ENCODE results near the gene CEP192. TPM values are rescaled to one million over a fixed set of nuclear protein-coding genes. Genes with fewer than 3 reads are reported as not detected.

CEP192 gene
- total RNA-seq (44.3 and 47.3 TPM in 2 replicates), polyA plus RNA-seq (37.1 and 39.3 TPM in 2 replicates), polyA minus RNA-seq (30.5 and 34.5 TPM in 2 replicates)
- 39.0 TPM for total RNA-seq (2013)

GRCh38 chr18:12990967-12991820 is at the start of gene CEP192:
Gene CEP192 (plus strand): TSS chr18:12991362. CDS start chr18:12999425, 8,063 bp downstream.
- ChIA-PET POLR2A (interaction anchor here (1.0 to 1.4 kb wide), 3 partner anchors 43 to 579 kb away, joined by 5 to 8 read pairs (median 6); partner anchors contain the start of genes PTPN2 and SEH1L), CTCF (interaction anchor here (0.6 to 1.4 kb wide), 6 partner anchors 9 to 614 kb away, joined by 3 to 5 read pairs (median 4); partner anchors contain the start of genes AFG3L2 and SEH1L)
- peaks cover 36% of the 10 kb centered on the region for H3K4me1 Mint-ChIP-seq
- H3K79me2 ChIP-seq (ENCODE audit: control insufficient read depth, insufficient read depth, low read length), result peaks cover 50% of the 10 kb centered on the region
- H3K27ac ChIP-seq (ENCODE audit: low read length in 2 of 2), result peak within 1 kb of the TSS; percentile 67 to 88
- H2AFZ ChIP-seq (ENCODE audit: insufficient read depth, low read depth, low read length, poor library complexity, severe bottlenecking), result peak within 1 kb of the TSS; percentile 97
- under 1% methylated on average over 73 of the region's 73 CpGs for WGBS (ENCODE audit: insufficient coverage)
- H3K27me3 ChIP-seq (replicated peaks in 1 of 4; ENCODE audit: control extremely low read depth in 1 of 4, control insufficient read depth in 3 of 4, insufficient read depth in 4 of 4, low read length in 3 of 4), result no peaks in the 10 kb centered on the region
- H3K9ac ChIP-seq (ENCODE audit: low read length), result peak within 1 kb of the TSS; percentile 92
- peaks cover 36% of the 10 kb centered on the region for H4K20me1 ChIP-seq (ENCODE audit: control insufficient read depth, insufficient read depth, low read length, poor library complexity, severe bottlenecking)
- intact Hi-C loops (cut with micrococcal nuclease), result loop anchor here (1.0 to 5.0 kb wide), 9 partner anchors 43 to 735 kb away; partner anchors contain the start of genes AFG3L2, CEP76, FAM210A and RNMT
- H3K9me3 ChIP-seq (ENCODE audit: control extremely low read depth in 1 of 3, control insufficient read depth in 2 of 3, insufficient read depth in 1 of 3, low read length in 2 of 3), result no peaks in the 10 kb centered on the region
- ATAC-seq (ENCODE audit: low read depth) (peak; percentile 98), DNase-seq (peak; percentile 98)
- peak within 1 kb of the TSS; percentile 69 for H3K4me2 ChIP-seq (replicated peaks; ENCODE audit: low read depth, low read length, poor library complexity, severe bottlenecking)
- H3K27me3 Mint-ChIP-seq, result no peaks in the 10 kb centered on the region
- TF ChIP-seq EZH2 (IDR thresholded peaks at IDR 0.05; ENCODE audit: borderline replicate concordance, insufficient read depth, low read depth, low read length, poor library complexity, severe bottlenecking) (no peak), CTCF (IDR thresholded peaks at IDR 0.05) (peak; percentile 36)
- peak within 1 kb of the TSS; percentile 63 to 97 (median 84) for H3K4me3 ChIP-seq (ENCODE audit: control extremely low read depth in 1 of 5, extremely low read depth in 1 of 5, insufficient read depth in 1 of 5, low read depth in 2 of 5, low read length in 4 of 5)
- H3K36me3 ChIP-seq (replicated peaks in 1 of 2; ENCODE audit: control extremely low read depth in 1 of 2, control insufficient read depth in 1 of 2, extremely low read depth in 1 of 2, insufficient read depth in 2 of 2, low read length in 1 of 2), result peaks cover 0 to 7% of the 10 kb centered on the region in 2 experiments
- H3K4me3 Mint-ChIP-seq, result peak within 1 kb of the TSS; percentile 99
- H3K27ac Mint-ChIP-seq, result peak within 1 kb of the TSS; percentile 97
- H3K4me1 ChIP-seq (ENCODE audit: control insufficient read depth in 2 of 2, insufficient read depth in 2 of 2, low read length in 2 of 2), result peaks cover 19 to 25% of the 10 kb centered on the region in 2 donors
- no peaks in the 10 kb centered on the region for H3K9me3 Mint-ChIP-seq (ENCODE audit: insufficient read depth)
